ENCODE data around the gene MST1. TPM values are rescaled to one million over a fixed set of nuclear protein-coding genes. Genes with fewer than 3 reads are reported as not detected.

Gene MST1
- 2.7 and 8.8 TPM in 2 replicates for total RNA-seq (ENCODE audit: low replicate concordance)

GRCh38 chr3:49689046-49689907 lies at the start of gene MST1, which contains the start of gene RNF123:
TSS of gene MST1 (minus strand) at chr3:49689474. CDS start at chr3:49688691, 783 bp downstream.
TSS of gene RNF123 (plus strand) at chr3:49689557. CDS start at chr3:49691166, 1,609 bp downstream.
- no peaks in the 10 kb centered on the region for H3K9me3 Mint-ChIP-seq
- peaks cover 19% of the 10 kb centered on the region for H3K27me3 ChIP-seq
- H3K4me1 Mint-ChIP-seq, result peaks cover 20% of the 10 kb centered on the region
- DNase-seq (ENCODE audit: low spot score), result peak; percentile 97
- H3K9ac ChIP-seq, result peak within 1 kb of the TSS; percentile 66
- peak; percentile 34 for TF ChIP-seq CTCF (IDR thresholded peaks at IDR 0.05)
- TF ChIP-seq EZH2phosphoT487 (IDR thresholded peaks at IDR 0.05), result no peak
- H3K4me3 ChIP-seq, result peak within 1 kb of the TSS; percentile 73
- H3K9me3 ChIP-seq (ENCODE audit: low read depth), result no peaks in the 10 kb centered on the region
- H3K4me2 ChIP-seq, result peak within 1 kb of the TSS; percentile 91
- no peak within 1 kb of the TSS for H3K27ac ChIP-seq
- H3K27me3 Mint-ChIP-seq (ENCODE audit: insufficient read depth, low read depth), result no peaks in the 10 kb centered on the region
- peaks cover 4% of the 10 kb centered on the region for H3K36me3 Mint-ChIP-seq
- peaks cover 8% of the 10 kb centered on the region for H3K4me1 ChIP-seq
- H3F3A ChIP-seq (ENCODE audit: low read depth), result peaks cover 19% of the 10 kb centered on the region
- H3K79me2 ChIP-seq (ENCODE audit: low read depth), result peaks cover 18% of the 10 kb centered on the region
- no peaks in the 10 kb centered on the region for H3K36me3 ChIP-seq
- peak within 1 kb of the TSS; percentile 75 for H2AFZ ChIP-seq (replicated peaks)
- H3K4me3 Mint-ChIP-seq, result peak within 1 kb of the TSS; percentile 95
- H3K27ac Mint-ChIP-seq, result peak within 1 kb of the TSS; percentile 99
- H4K20me1 ChIP-seq (ENCODE audit: low read depth), result peaks cover 5% of the 10 kb centered on the region

GRCh38 chr3:49738067-49738713 lies 48.9 kb upstream of the MST1 start:
- H3K79me2 ChIP-seq (ENCODE audit: low read depth), result peaks cover 19% of the 10 kb centered on the region
- H3F3A ChIP-seq (ENCODE audit: low read depth), result peaks cover 17% of the 10 kb centered on the region
- no peak overlapping the region for H3K27ac ChIP-seq
- no peaks in the 10 kb centered on the region for H3K27me3 ChIP-seq
- no peak overlapping the region for H2AFZ ChIP-seq (replicated peaks)
- no peak overlapping the region for H3K27ac Mint-ChIP-seq
- no peak overlapping the region for H3K4me3 Mint-ChIP-seq
- no peak overlapping the region for H3K4me3 ChIP-seq
- no peak for DNase-seq (ENCODE audit: low spot score)
- H3K36me3 Mint-ChIP-seq, result peaks cover 32% of the 10 kb centered on the region
- peaks cover 8% of the 10 kb centered on the region for H3K36me3 ChIP-seq
- TF ChIP-seq EZH2 (IDR thresholded peaks at IDR 0.05), result no peak
- TF ChIP-seq EZH2phosphoT487 (IDR thresholded peaks at IDR 0.05), result no peak
- TF ChIP-seq CTCF (IDR thresholded peaks at IDR 0.05), result no peak
- H3K4me1 ChIP-seq, result no peaks in the 10 kb centered on the region
- H4K20me1 ChIP-seq (ENCODE audit: low read depth), result peaks cover 19% of the 10 kb centered on the region
- no peaks in the 10 kb centered on the region for H3K9me3 Mint-ChIP-seq
- H3K4me2 ChIP-seq, result no peak overlapping the region
- no peaks in the 10 kb centered on the region for H3K9me3 ChIP-seq (ENCODE audit: low read depth)
- H3K4me1 Mint-ChIP-seq, result no peaks in the 10 kb centered on the region
- no peaks in the 10 kb centered on the region for H3K27me3 Mint-ChIP-seq (ENCODE audit: insufficient read depth, low read depth)
- H3K9ac ChIP-seq, result no peak overlapping the region

GRCh38 chr3:49734752-49735151 lies 45.5 kb upstream of the MST1 start:
- no peaks in the 10 kb centered on the region for H3K4me1 ChIP-seq
- Mint-ChIP-seq H3K9me3 (no peaks in the 10 kb centered on the region), H3K27me3 (ENCODE audit: insufficient read depth, low read depth) (no peaks in the 10 kb centered on the region), H3K36me3 (peaks cover 42% of the 10 kb centered on the region), H3K4me1 (no peaks in the 10 kb centered on the region), H3K4me3 (no peak overlapping the region), H3K27ac (no peak overlapping the region)
- H4K20me1 ChIP-seq (ENCODE audit: low read depth), result no peaks in the 10 kb centered on the region
- peaks cover 8% of the 10 kb centered on the region for H3K36me3 ChIP-seq
- H2AFZ ChIP-seq (replicated peaks), result no peak overlapping the region
- H3K4me2 ChIP-seq, result no peak overlapping the region
- H3F3A ChIP-seq (ENCODE audit: low read depth), result peaks cover 7% of the 10 kb centered on the region
- no peak overlapping the region for H3K4me3 ChIP-seq
- no peak overlapping the region for H3K27ac ChIP-seq
- no peaks in the 10 kb centered on the region for H3K27me3 ChIP-seq
- no peaks in the 10 kb centered on the region for H3K79me2 ChIP-seq (ENCODE audit: low read depth)
- no peak for DNase-seq (ENCODE audit: low spot score)
- TF ChIP-seq CTCF (IDR thresholded peaks at IDR 0.05), result no peak
- no peak for TF ChIP-seq EZH2 (IDR thresholded peaks at IDR 0.05)
- no peak for TF ChIP-seq EZH2phosphoT487 (IDR thresholded peaks at IDR 0.05)
- no peak overlapping the region for H3K9ac ChIP-seq
- no peaks in the 10 kb centered on the region for H3K9me3 ChIP-seq (ENCODE audit: low read depth)
